ENCODE measurements around the gene ANO8. TPM values are rescaled to one million over a fixed set of nuclear protein-coding genes. Genes with fewer than 3 reads are reported as not detected.

Gene ANO8
- total RNA-seq, 2 donors from 2014 or later, result 4.2 to 5.2 TPM

GRCh38 chr19:17347877-17348276 is 13.2 kb upstream of the ANO8 start:
- no peak for TF ChIP-seq CTCF (IDR thresholded peaks at IDR 0.05)
- H3K9me3 ChIP-seq, result no peaks in the 10 kb centered on the region
- H3K4me3 ChIP-seq, result no peak overlapping the region
- H3K4me1 ChIP-seq, result peaks cover 0 to 42% of the 10 kb centered on the region in 2 donors
- no peaks in the 10 kb centered on the region for H3K36me3 ChIP-seq
- H3K27me3 ChIP-seq, result no peaks in the 10 kb centered on the region
- peak overlapping the region; percentile 63 to 66 for H3K27ac ChIP-seq
- no peak for DNase-seq (ENCODE audit: low spot score)

- Histone ChIP-seq H3K4me1 (peaks cover 0 to 37% of the 10 kb centered on the region in 2 donors), H3K27me3 (no peaks in the 10 kb centered on the region), H3K27ac (peak overlapping the region; percentile 63 to 66), H3K36me3 (no peaks in the 10 kb centered on the region), H3K4me3 (no peak overlapping the region), H3K9me3 (no peaks in the 10 kb centered on the region)
- TF ChIP-seq CTCF (IDR thresholded peaks at IDR 0.05), result no peak
- no peak for DNase-seq (ENCODE audit: low spot score)
Measured at GRCh38 chr19:17347361-17347760, 12.7 kb upstream of the ANO8 start.

GRCh38 chr19:17346109-17346671 is 11.5 kb upstream of the ANO8 start:
- H3K36me3 ChIP-seq, result no peaks in the 10 kb centered on the region
- H3K27ac ChIP-seq, result peak overlapping the region; percentile 63 to 66
- no peaks in the 10 kb centered on the region for H3K27me3 ChIP-seq
- H3K9me3 ChIP-seq, result no peaks in the 10 kb centered on the region
- H3K4me3 ChIP-seq, result no peak overlapping the region
- peaks cover 0 to 36% of the 10 kb centered on the region in 2 donors for H3K4me1 ChIP-seq
- peak; percentile 81 for DNase-seq (ENCODE audit: low spot score)
- TF ChIP-seq CTCF (IDR thresholded peaks at IDR 0.05), result peak; percentile 90 to 95

GRCh38 chr19:17341845-17342244 is 7.2 kb upstream of the ANO8 start:
- H3K4me1 ChIP-seq, result peaks cover 0 to 22% of the 10 kb centered on the region in 2 donors
- H3K27ac ChIP-seq, result no peak overlapping the region
- no peaks in the 10 kb centered on the region for H3K36me3 ChIP-seq
- no peaks in the 10 kb centered on the region for H3K27me3 ChIP-seq
- H3K9me3 ChIP-seq, result no peaks in the 10 kb centered on the region
- TF ChIP-seq CTCF (IDR thresholded peaks at IDR 0.05), result no peak
- no peak for DNase-seq (ENCODE audit: low spot score)
- H3K4me3 ChIP-seq, result no peak overlapping the region

- Histone ChIP-seq H3K27me3 (no peaks in the 10 kb centered on the region), H3K36me3 (no peaks in the 10 kb centered on the region), H3K27ac (no peak overlapping the region), H3K4me1 (peaks cover 0 to 18% of the 10 kb centered on the region in 2 donors), H3K9me3 (no peaks in the 10 kb centered on the region), H3K4me3 (no peak overlapping the region)
- DNase-seq (ENCODE audit: low spot score), result no peak
- TF ChIP-seq CTCF (IDR thresholded peaks at IDR 0.05), result no peak
Measured at GRCh38 chr19:17341386-17341785, 6.7 kb upstream of the ANO8 start.

- no peaks in the 10 kb centered on the region for H3K27me3 ChIP-seq
- no peaks in the 10 kb centered on the region for H3K9me3 ChIP-seq
- no peak for TF ChIP-seq CTCF (IDR thresholded peaks at IDR 0.05)
- H3K4me3 ChIP-seq, result no peak overlapping the region
- H3K27ac ChIP-seq, result no peak overlapping the region
- H3K36me3 ChIP-seq, result no peaks in the 10 kb centered on the region
- DNase-seq (ENCODE audit: low spot score), result no peak
- peaks cover 0 to 19% of the 10 kb centered on the region in 2 donors for H3K4me1 ChIP-seq
Measured at GRCh38 chr19:17340871-17341357, 6.3 kb upstream of the ANO8 start.

Data from right atrium auricular region (tissue), 2 donors.